Activated T-helper 9 cell treated with anti-CD3 and anti-CD28 coated beads, Interleukin-2, amount 50 U/mL, for 16 hours (primary cell): ENCODE data around the gene SMPDL3B.
"Not testable (repeated sequence)": the region's sequence is repeated elsewhere in the genome, so short reads cannot be mapped to it uniquely, and the experiment has no call there.

ENCODE experiments used
- DNase-seq: peaks from one replicate; pipeline ENCODE4 v3.0.0-alpha.2; 2020; ENCODE audit warnings: low read depth

Gene SMPDL3B

GRCh38 chr1:27970401-27970800 is 35.6 kb downstream of the SMPDL3B start:
- no peak for DNase-seq

- no peak for DNase-seq
Observed at GRCh38 chr1:27971674-27972073, 36.9 kb downstream of the SMPDL3B start.

- no peak for DNase-seq
Observed at GRCh38 chr1:27972141-27972540, 37.3 kb downstream of the SMPDL3B start.

- no peak for DNase-seq
Observed at GRCh38 chr1:27973771-27974416, 39.1 kb downstream of the SMPDL3B start.

GRCh38 chr1:27974417-27974781 is 39.6 kb downstream of the SMPDL3B start:
- no peak for DNase-seq

- DNase-seq = no peak
Observed at GRCh38 chr1:27979151-27979858, 44.5 kb downstream of the SMPDL3B start.

GRCh38 chr1:27979859-27980201 is 45.0 kb downstream of the SMPDL3B start:
- DNase-seq = no peak

- DNase-seq = no peak
Observed at GRCh38 chr1:27980216-27980845, 45.5 kb downstream of the SMPDL3B start.

- DNase-seq = no peak
Observed at GRCh38 chr1:27981145-27981544, 46.3 kb downstream of the SMPDL3B start.

- no peak for DNase-seq
Observed at GRCh38 chr1:27990920-27991537, 56.2 kb downstream of the SMPDL3B start.

- DNase-seq = peak; percentile 8
Observed at GRCh38 chr1:27992276-27992675, 57.5 kb downstream of the SMPDL3B start.

- DNase-seq = no peak
Observed at GRCh38 chr1:27993241-27993640, 58.4 kb downstream of the SMPDL3B start.

- no peak for DNase-seq
Observed at GRCh38 chr1:27994060-27994459, 59.3 kb downstream of the SMPDL3B start.

- DNase-seq = not testable (repeated sequence)
Observed at GRCh38 chr1:27994526-27994925, 59.7 kb downstream of the SMPDL3B start.

- no peak for DNase-seq
Observed at GRCh38 chr1:27999055-27999454, 64.3 kb downstream of the SMPDL3B start.

GRCh38 chr1:28002600-28002999 is 67.8 kb downstream of the SMPDL3B start:
- DNase-seq = no peak

GRCh38 chr1:28003117-28003516 is 68.3 kb downstream of the SMPDL3B start:
- not testable (repeated sequence) for DNase-seq
